ENCODE results near the gene HSPA4.

GRCh38 chr5:133129950-133130349 lies 78.1 kb downstream of the HSPA4 start:
- TF ChIP-seq, protein P1, sequence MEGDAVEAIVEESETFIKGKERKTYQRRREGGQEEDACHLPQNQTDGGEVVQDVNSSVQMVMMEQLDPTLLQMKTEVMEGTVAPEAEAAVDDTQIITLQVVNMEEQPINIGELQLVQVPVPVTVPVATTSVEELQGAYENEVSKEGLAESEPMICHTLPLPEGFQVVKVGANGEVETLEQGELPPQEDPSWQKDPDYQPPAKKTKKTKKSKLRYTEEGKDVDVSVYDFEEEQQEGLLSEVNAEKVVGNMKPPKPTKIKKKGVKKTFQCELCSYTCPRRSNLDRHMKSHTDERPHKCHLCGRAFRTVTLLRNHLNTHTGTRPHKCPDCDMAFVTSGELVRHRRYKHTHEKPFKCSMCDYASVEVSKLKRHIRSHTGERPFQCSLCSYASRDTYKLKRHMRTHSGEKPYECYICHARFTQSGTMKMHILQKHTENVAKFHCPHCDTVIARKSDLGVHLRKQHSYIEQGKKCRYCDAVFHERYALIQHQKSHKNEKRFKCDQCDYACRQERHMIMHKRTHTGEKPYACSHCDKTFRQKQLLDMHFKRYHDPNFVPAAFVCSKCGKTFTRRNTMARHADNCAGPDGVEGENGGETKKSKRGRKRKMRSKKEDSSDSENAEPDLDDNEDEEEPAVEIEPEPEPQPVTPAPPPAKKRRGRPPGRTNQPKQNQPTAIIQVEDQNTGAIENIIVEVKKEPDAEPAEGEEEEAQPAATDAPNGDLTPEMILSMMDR (optimal IDR thresholded peaks at IDR 0.05 in 1 of 3, IDR thresholded peaks at IDR 0.05 in 1 of 3, conservative IDR thresholded peaks at IDR 0.05 in 1 of 3; ENCODE audit: extremely low read depth in 1 of 3, insufficient read depth in 2 of 3, low read length in 3 of 3) = no peak
- no peak for TF ChIP-seq EZH2 (IDR thresholded peaks at IDR 0.05; ENCODE audit: low read length)
